Endothelial cell of umbilical vein (primary cell): Measurements from ENCODE around the gene SORCS2. TPM values are rescaled to one million over a fixed set of nuclear protein-coding genes. Genes with fewer than 3 reads are reported as not detected.

Experiments
- BruUV-seq: library from RNA; stranded (reverse); fragments of 400-500 nt; replicated peaks from 2 replicates; lab custom pipeline; 2021; lab: Mats Ljungman, UMichigan
- CTCF ChIA-PET: fragments of 300-600, 350-600 bp; sonication (Branson Sonifier 250); formaldehyde crosslinking; loops from one replicate; lab custom pipeline; 2021; ENCODE audit warnings: antibody characterized with exemption, inconsistent platforms; lab: Charles Lee
- POLR2A ChIA-PET: fragments of 300-600, 350-600 bp; sonication (Branson Sonifier 250); formaldehyde crosslinking; loops from one replicate; lab custom pipeline; 2021; ENCODE audit warnings: antibody characterized with exemption, inconsistent platforms; lab: Charles Lee
- DNase-seq: peaks from one replicate; pipeline ENCODE4 v3.0.0-alpha.2; 2011; ENCODE audit warnings: low read depth, low spot score
- FAIRE-seq: peaks from 2 replicates; lab custom pipeline; 2011; peaks lifted over from hg19 to GRCh38; lab: Jason Lieb, UNC
- H2AFZ ChIP-seq: 2 replicates; pipeline ENCODE4 v1.6.0; 2012; ENCODE audit warnings: low read depth, low read length, control low read depth, inconsistent platforms
- H3K27ac ChIP-seq: 2 replicates; pipeline ENCODE4 v1.5.1; 2011; ENCODE audit warnings: low read depth, mild to moderate bottlenecking, control low read depth, low read length, moderate library complexity; ENCODE audit not compliant: insufficient read depth
- H3K27me3 ChIP-seq, 2 experiments: 2 replicates each; pipeline versions ENCODE4 v1.6.0 to v1.6.1; 2011; ENCODE audit warnings: low read length in 2 of 2, mixed read lengths in 1 of 2; ENCODE audit not compliant: control insufficient read depth in 2 of 2, insufficient read depth in 2 of 2
- H3K36me3 ChIP-seq, 2 experiments: 2 replicates in 1 of 2; 3 replicates in 1 of 2; pipeline ENCODE4 v1.5.1; 2011; ENCODE audit warnings: low read length in 2 of 2, mild to moderate bottlenecking in 1 of 2, moderate library complexity in 1 of 2; ENCODE audit not compliant: control insufficient read depth in 2 of 2, insufficient read depth in 2 of 2; ENCODE audit errors: extremely low read depth in 1 of 2
- H3K4me1 ChIP-seq: 3 replicates; pipeline ENCODE4 v1.5.1; 2011; ENCODE audit warnings: mild to moderate bottlenecking, low read length; ENCODE audit not compliant: control insufficient read depth, insufficient read depth; ENCODE audit errors: extremely low read depth
- H3K4me2 ChIP-seq: 2 replicates; pipeline ENCODE4 v1.6.1; 2011; ENCODE audit warnings: low read length, control low read depth, mixed read lengths; ENCODE audit not compliant: insufficient read depth
- H3K4me3 ChIP-seq, 3 experiments: fragments of 200-600 bp in 1 of 3; sonication (generic), shearing (Covaris generic) in 1 of 3; replicated peaks in 1 of 3; 2 replicates each; pipeline ENCODE4 v1.5.1; 2011 to 2016; ENCODE audit warnings: control low read depth in 3 of 3, low read length in 3 of 3, mild to moderate bottlenecking in 2 of 3, inconsistent platforms in 1 of 3, low read depth in 1 of 3, moderate library complexity in 1 of 3; ENCODE audit not compliant: insufficient read depth in 1 of 3
- H3K79me2 ChIP-seq: 2 replicates; pipeline ENCODE4 v1.6.0; 2012; ENCODE audit warnings: low read length, inconsistent platforms; ENCODE audit not compliant: control insufficient read depth, insufficient read depth
- H3K9ac ChIP-seq: replicated peaks from 2 replicates; pipeline ENCODE3; 2011; ENCODE audit warnings: low read length, control low read depth; ENCODE audit not compliant: insufficient read depth; ENCODE audit errors: extremely low read depth
- H3K9me1 ChIP-seq: replicated peaks from 3 replicates; pipeline ENCODE4 v1.6.0; 2011; ENCODE audit warnings: mild to moderate bottlenecking, low read length; ENCODE audit not compliant: control insufficient read depth, insufficient read depth; ENCODE audit errors: extremely low read depth
- H3K9me3 ChIP-seq: replicated peaks from 2 replicates; pipeline ENCODE4 v1.5.1; 2012; ENCODE audit warnings: low read length, inconsistent platforms; ENCODE audit not compliant: control insufficient read depth, insufficient read depth
- H4K20me1 ChIP-seq: replicated peaks from 2 replicates; pipeline ENCODE3; 2011; ENCODE audit warnings: mild to moderate bottlenecking, low read length; ENCODE audit not compliant: control insufficient read depth, insufficient read depth; ENCODE audit errors: extremely low read depth
- CTCF ChIP-seq, 2 donors: IDR thresholded peaks; 1 replicate in 1 of 2; 2 replicates in 1 of 2; pipeline ENCODE4 v1.5.1; 2011; ENCODE audit warnings: low read length in 2 of 2, mild to moderate bottlenecking in 2 of 2, moderate library complexity in 2 of 2, control low read depth in 1 of 2, inconsistent platforms in 1 of 2, low read depth in 1 of 2; ENCODE audit not compliant: insufficient read depth in 1 of 2; ENCODE audit errors: extremely low read depth in 1 of 2
- EZH2 ChIP-seq: IDR thresholded peaks from 2 replicates; pipeline ENCODE4 v1.6.1; 2012; ENCODE audit warnings: borderline replicate concordance, low read depth, mild to moderate bottlenecking, moderate library complexity, low read length, inconsistent platforms; ENCODE audit not compliant: severe bottlenecking
- FOS ChIP-seq: IDR thresholded peaks from 2 replicates; pipeline ENCODE4 v1.6.1; 2011; ENCODE audit warnings: mild to moderate bottlenecking, low read length, moderate library complexity, borderline replicate concordance; ENCODE audit not compliant: insufficient read depth
- GATA2 ChIP-seq: IDR thresholded peaks from 2 replicates; pipeline ENCODE4 v1.7.0; 2011; ENCODE audit warnings: low read depth, mild to moderate bottlenecking, moderate library complexity, mixed read lengths, low read length; ENCODE audit not compliant: insufficient read length, insufficient read depth
- JUN ChIP-seq: IDR thresholded peaks from 2 replicates; pipeline ENCODE4 v1.6.1; 2011; ENCODE audit warnings: borderline replicate concordance, low read depth; ENCODE audit not compliant: insufficient read length, insufficient read depth
- MAX ChIP-seq: IDR thresholded peaks from 2 replicates; pipeline ENCODE4 v1.6.1; 2011; ENCODE audit not compliant: insufficient read depth, insufficient read length
- MYC ChIP-seq: IDR thresholded peaks from one replicate; pipeline ENCODE4 v1.6.1; 2011; ENCODE audit warnings: mild to moderate bottlenecking, low read depth, low read length
- POLR2A ChIP-seq: IDR thresholded peaks from 2 replicates; pipeline ENCODE4 v1.6.1; 2012; ENCODE audit warnings: low read depth, mild to moderate bottlenecking, control low read depth, low read length
- POLR2AphosphoS5 ChIP-seq: IDR thresholded peaks from 2 replicates; pipeline ENCODE4 v1.6.1; 2012; ENCODE audit warnings: low read depth, mild to moderate bottlenecking, control low read depth, low read length, moderate library complexity; ENCODE audit not compliant: insufficient read depth
- dilution Hi-C: fragments of 300-500 bp; cut with MboI; formaldehyde crosslinking; loops from one replicate; pipeline ENCODE4 v1.15.0; 2019; ENCODE audit warnings: low sequenced_read_pairs; ENCODE audit not compliant: extremely low pct_ligation_motif_present
- intact Hi-C: fragments of 100-400 bp; cut with micrococcal nuclease; formaldehyde crosslinking; loops from one replicate; pipeline ENCODE4 v1.10.0; 2022
- polyA plus RNA-seq, 4 experiments: library from polyadenylated mRNA; depleted of rRNA in 3 of 4; stranded (reverse) in 3 of 4; unstranded in 1 of 4; fragments of >200 nt; gene quantifications; 2 replicates each; pipeline versions ENCODE4 v1.2.1 to v1.2.3, GENCODE V29; 2011 to 2012; ENCODE audit warnings: missing spikeins in 1 of 4
- total RNA-seq: library from RNA; stranded (reverse); gene quantifications from 2 replicates; pipeline ENCODE4 v1.2.3, GENCODE V29; 2021

Gene SORCS2
- total and polyA plus RNA-seq, 2 donors (not counting 3 experiments of a cell fraction or from before 2014, with no cell fraction given), result not detected

- TF ChIP-seq FOS (no peak), GATA2 (no peak), CTCF (IDR thresholded peaks at IDR 0.05; ENCODE audit: extremely low read depth in 1 of 2, insufficient read depth in 1 of 2, low read depth in 1 of 2, low read length in 2 of 2) (no peak), POLR2AphosphoS5 (no peak), JUN (no peak), MYC (no peak), MAX (no peak), EZH2 (no peak), POLR2A (no peak)
- Histone ChIP-seq H3K9me1 (no peaks in the 10 kb centered on the region), H3K4me2 (no peak overlapping the region), H3K27ac (no peak overlapping the region), H3K9me3 (no peaks in the 10 kb centered on the region), H3K36me3 (no peaks in the 10 kb centered on the region), H3K4me3 (no peak overlapping the region), H4K20me1 (no peaks in the 10 kb centered on the region), H3K4me1 (no peaks in the 10 kb centered on the region), H3K27me3 (no peaks in the 10 kb centered on the region), H3K9ac (no peak overlapping the region), H3K79me2 (no peaks in the 10 kb centered on the region), H2AFZ (no peak overlapping the region)
- ChIA-PET CTCF (no interaction called here), POLR2A (no interaction called here)
- intact Hi-C loops, result no loop called here
- no TSS peak for BruUV-seq
- DNase-seq, result no peak
- no peak for FAIRE-seq
- dilution Hi-C loops, result no loop called here
Observed at GRCh38 chr4:7678318-7678852, 486.0 kb downstream of the SORCS2 start.
